Liver (tissue), 9 donors: Measurements from ENCODE around the gene TSKU. TPM values are rescaled to one million over a fixed set of nuclear protein-coding genes. Genes with fewer than 3 reads are reported as not detected.
A peak's percentile ranks its signal among the peaks of the same experiment; 100 is the strongest.

Experiments
- DNase-seq: peaks from one replicate; pipeline ENCODE4 v3.0.0-alpha.2; 2017; ENCODE audit warnings: low spot score
- H3K27ac ChIP-seq, 2 donors: one replicate each; pipeline ENCODE4 v1.7.0; 2013; ENCODE audit warnings: inconsistent platforms in 2 of 2, low read length in 2 of 2, control low read depth in 1 of 2, low read depth in 1 of 2, mild to moderate bottlenecking in 1 of 2
- H3K27me3 ChIP-seq, 4 donors: one replicate each; pipeline versions ENCODE4 v1.6.1 to v1.7.0; 2013; ENCODE audit warnings: low read length in 3 of 4, inconsistent platforms in 1 of 4, mild to moderate bottlenecking in 1 of 4, moderate library complexity in 1 of 4; ENCODE audit not compliant: control insufficient read depth in 4 of 4, insufficient read depth in 4 of 4
- H3K36me3 ChIP-seq, 4 donors: one replicate each; pipeline versions ENCODE4 v1.6.1 to v1.7.0; 2013; ENCODE audit warnings: low read length in 3 of 4, mild to moderate bottlenecking in 3 of 4, low read depth in 1 of 4, moderate library complexity in 1 of 4; ENCODE audit not compliant: control insufficient read depth in 4 of 4, insufficient read depth in 3 of 4
- H3K4me1 ChIP-seq, 4 donors: one replicate each; pipeline versions ENCODE4 v1.6.1 to v1.7.0; 2013; ENCODE audit warnings: low read length in 3 of 4, mild to moderate bottlenecking in 3 of 4, moderate library complexity in 1 of 4; ENCODE audit not compliant: control insufficient read depth in 4 of 4, insufficient read depth in 4 of 4
- H3K4me3 ChIP-seq, 3 donors: one replicate each; pipeline versions ENCODE4 v1.6.1 to v1.7.0; 2013; ENCODE audit warnings: low read length in 3 of 3, control low read depth in 1 of 3, low read depth in 1 of 3, mild to moderate bottlenecking in 1 of 3
- H3K9ac ChIP-seq, 2 donors: one replicate each; pipeline ENCODE4 v1.7.0; 2013; ENCODE audit warnings: low read length in 2 of 2, mild to moderate bottlenecking in 2 of 2, moderate library complexity in 2 of 2, control low read depth in 1 of 2, low read depth in 1 of 2
- H3K9me3 ChIP-seq, 4 donors: one replicate each; pipeline versions ENCODE4 v1.6.1 to v1.7.0; 2013; ENCODE audit warnings: low read length in 3 of 4; ENCODE audit not compliant: control insufficient read depth in 4 of 4
- ATF3 ChIP-seq: IDR thresholded peaks from 2 replicates; pipeline ENCODE4 v1.6.1; 2016; ENCODE audit warnings: antibody characterized with exemption
- EGR1 ChIP-seq, 2 donors: IDR thresholded peaks; 2 replicates each; pipeline ENCODE4 v1.6.1; 2016 to 2018; ENCODE audit warnings: antibody characterized with exemption in 2 of 2, low read depth in 2 of 2
- FOXA1 ChIP-seq: IDR thresholded peaks from 2 replicates; pipeline ENCODE4 v1.6.1; 2016; ENCODE audit warnings: antibody characterized with exemption
- FOXA2 ChIP-seq: IDR thresholded peaks from 2 replicates; pipeline ENCODE4 v1.6.1; 2016; ENCODE audit warnings: antibody characterized with exemption
- GABPA ChIP-seq, 2 donors: IDR thresholded peaks in 1 of 2; conservative IDR thresholded peaks in 1 of 2; 2 replicates each; pipeline ENCODE4 v1.6.1; 2016; ENCODE audit warnings: antibody characterized with exemption in 2 of 2, mild to moderate bottlenecking in 1 of 2, moderate library complexity in 1 of 2
- HNF4A ChIP-seq, 2 donors: conservative IDR thresholded peaks; 2 replicates each; pipeline ENCODE4 v1.6.1; 2016; ENCODE audit warnings: antibody characterized with exemption in 2 of 2, mild to moderate bottlenecking in 2 of 2
- HNF4G ChIP-seq: IDR thresholded peaks from 2 replicates; pipeline ENCODE4 v1.6.1; 2016; ENCODE audit warnings: antibody characterized with exemption
- JUND ChIP-seq, 2 donors: IDR thresholded peaks; 2 replicates each; pipeline ENCODE4 v1.6.1; 2016; ENCODE audit warnings: antibody characterized with exemption in 2 of 2
- MAX ChIP-seq: IDR thresholded peaks from 2 replicates; pipeline ENCODE4 v1.6.1; 2016; ENCODE audit warnings: antibody characterized with exemption
- NR2F2 ChIP-seq: IDR thresholded peaks from 2 replicates; pipeline ENCODE4 v1.6.1; 2016; ENCODE audit warnings: antibody characterized with exemption
- REST ChIP-seq: IDR thresholded peaks from 2 replicates; pipeline ENCODE4 v1.6.1; 2016; ENCODE audit warnings: antibody characterized with exemption, mild to moderate bottlenecking
- RXRA ChIP-seq, 2 donors: IDR thresholded peaks; 2 replicates each; pipeline ENCODE4 v1.6.1; 2017 to 2018; ENCODE audit warnings: antibody characterized with exemption in 2 of 2, mild to moderate bottlenecking in 1 of 2
- YY1 ChIP-seq: IDR thresholded peaks from 2 replicates; pipeline ENCODE4 v1.6.1; 2016; ENCODE audit warnings: antibody characterized with exemption, mild to moderate bottlenecking
- ZBTB33 ChIP-seq: IDR thresholded peaks from 2 replicates; pipeline ENCODE4 v1.6.1; 2016; ENCODE audit warnings: antibody characterized with exemption
- WGBS: extraction: QIAGEN DNeasy Blood & Tissue Kit; methylation state at CpG from one replicate; pipeline ENCODE4 v1.1.7; 2013; 5-methylcytosine and 5-hydroxymethylcytosine counted together
- polyA plus RNA-seq, 2 donors: library from polyadenylated mRNA; stranded (reverse) in 1 of 2; unstranded in 1 of 2; fragments of 200-250 nt in 1 of 2; fragments of >200 nt in 1 of 2; fragmentation: Nextera tagmentation in 1 of 2; extraction: Ambion mirVana in 1 of 2; gene quantifications; one replicate each; pipeline versions ENCODE4 v1.2.1 to v1.2.3, GENCODE V29; 2013 to 2015
- total RNA-seq, 2 donors: library from RNA; depleted of rRNA; stranded (reverse); fragments of >200 nt; gene quantifications; one replicate each; pipeline ENCODE4 v1.2.3, GENCODE V29; 2014
- donor health status: healthy.
- donor health status: healthy.
- donor health status: healthy.
- donor health status: healthy.
- donor health status: healthy.

TSKU gene
- total and polyA plus RNA-seq, 4 donors = 3.3 to 492 (median 46.0) TPM

GRCh38 chr11:76771446-76772099, 11.6 kb upstream of the TSKU start:
- H3K27me3 ChIP-seq = no peaks in the 10 kb centered on the region
- peak overlapping the region; percentile 91 to 92 for H3K27ac ChIP-seq
- no peak overlapping the region for H3K4me3 ChIP-seq
- H3K9ac ChIP-seq = peak overlapping the region in 1 of 2 donors; percentile 64
- peaks cover 0 to 2% (median under 1%) of the 10 kb centered on the region in 4 donors for H3K9me3 ChIP-seq
- DNase-seq = no peak
- peaks cover 23 to 80% (median 71%) of the 10 kb centered on the region in 4 donors for H3K4me1 ChIP-seq
- WGBS = 48% methylated on average over 8 of the region's 8 CpGs
- no peaks in the 10 kb centered on the region for H3K36me3 ChIP-seq
- TF ChIP-seq RXRA (IDR thresholded peaks at IDR 0.05) = no peak
- TF ChIP-seq ATF3 = no peak
- TF ChIP-seq EGR1 (IDR thresholded peaks at IDR 0.05; ENCODE audit: low read depth in 2 of 2) = no peak
- no peak for TF ChIP-seq YY1
- no peak for TF ChIP-seq MAX
- TF ChIP-seq HNF4G = no peak
- no peak for TF ChIP-seq ZBTB33
- no peak for TF ChIP-seq JUND (IDR thresholded peaks at IDR 0.05)
- no peak for TF ChIP-seq NR2F2
- TF ChIP-seq FOXA1 = no peak
- TF ChIP-seq HNF4A (conservative IDR thresholded peaks at IDR 0.05) = no peak
- TF ChIP-seq FOXA2 = no peak
- TF ChIP-seq REST = no peak

GRCh38 chr11:76772100-76772782, 10.9 kb upstream of the TSKU start:
- DNase-seq = no peak
- no peaks in the 10 kb centered on the region for H3K27me3 ChIP-seq
- H3K27ac ChIP-seq = peak overlapping the region; percentile 91 to 92
- peak overlapping the region in 1 of 2 donors; percentile 64 for H3K9ac ChIP-seq
- H3K9me3 ChIP-seq = peaks cover 0 to 6% (median under 1%) of the 10 kb centered on the region in 4 donors
- no peaks in the 10 kb centered on the region for H3K36me3 ChIP-seq
- peaks cover 22 to 73% (median 68%) of the 10 kb centered on the region in 4 donors for H3K4me1 ChIP-seq
- H3K4me3 ChIP-seq = no peak overlapping the region
- 18% methylated on average over 7 of the region's 7 CpGs for WGBS
- TF ChIP-seq NR2F2 (peak; percentile 85), EGR1 (IDR thresholded peaks at IDR 0.05; ENCODE audit: low read depth in 2 of 2) (peak in 1 of 2 donors; percentile 61), MAX (peak; percentile 95), FOXA1 (peak; percentile 56), GABPA (IDR thresholded peaks at IDR 0.05 in 1 of 2, conservative IDR thresholded peaks at IDR 0.05 in 1 of 2) (peak in 1 of 2 donors; percentile 41), ZBTB33 (peak; percentile 91), REST (peak; percentile 59), FOXA2 (peak; percentile 86), YY1 (peak; percentile 75)
